ENCODE results near the gene GOLGA6L10. TPM values are rescaled to one million over a fixed set of nuclear protein-coding genes. Genes with fewer than 3 reads are reported as not detected.
A peak's percentile ranks its signal among the peaks of the same experiment; 100 is the strongest.
"Not testable (repeated sequence)": the region's sequence is repeated elsewhere in the genome, so short reads cannot be mapped to it uniquely, and the experiment has no call there.

The GOLGA6L10 gene
- 0.18 and 2.0 TPM in 2 replicates for total RNA-seq (2014; rRNA removed; shearing (Covaris generic); ENCODE audit: low replicate concordance)

GRCh38 chr15:82349375-82349774 is at the start of gene GOLGA6L10:
Gene GOLGA6L10 (minus strand): TSS chr15:82349475. CDS start chr15:82349375, 100 bp downstream.
- not testable (repeated sequence) for H4K20me1 ChIP-seq (ENCODE audit: insufficient read depth, low read depth, low read length); H3K9ac ChIP-seq (ENCODE audit: low read length); H3K4me3 ChIP-seq (ENCODE audit: low read length); H2AFZ ChIP-seq (ENCODE audit: low read length); H3K4me1 ChIP-seq (ENCODE audit: low read length); H3K27me3 ChIP-seq (ENCODE audit: low read length); DNase-seq; H3K9me2 ChIP-seq (replicated peaks; ENCODE audit: insufficient read depth, low read length); H3K9me3 ChIP-seq (ENCODE audit: low read length); H3K36me3 ChIP-seq (ENCODE audit: insufficient read depth, low read length); H3K27ac ChIP-seq (ENCODE audit: low read length); H3K4me2 ChIP-seq (ENCODE audit: low read depth, low read length, poor library complexity, severe bottlenecking); H3K79me2 ChIP-seq (ENCODE audit: low read length)

- H3K27me3 ChIP-seq (ENCODE audit: low read length), result no peaks in the 10 kb centered on the region
- H3K36me3 ChIP-seq (ENCODE audit: insufficient read depth, low read length), result no peaks in the 10 kb centered on the region
- no peaks in the 10 kb centered on the region for H3K9me3 ChIP-seq (ENCODE audit: low read length)
- DNase-seq, result no peak
- peak overlapping the region; percentile 52 for H3K4me2 ChIP-seq (ENCODE audit: low read depth, low read length, poor library complexity, severe bottlenecking)
- peak overlapping the region; percentile 39 for H3K27ac ChIP-seq (ENCODE audit: low read length)
- no peak overlapping the region for H2AFZ ChIP-seq (ENCODE audit: low read length)
- H3K9me2 ChIP-seq (replicated peaks; ENCODE audit: insufficient read depth, low read length), result no peaks in the 10 kb centered on the region
- no peaks in the 10 kb centered on the region for H3K79me2 ChIP-seq (ENCODE audit: low read length)
- H3K4me3 ChIP-seq (ENCODE audit: low read length), result no peak overlapping the region
- no peaks in the 10 kb centered on the region for H4K20me1 ChIP-seq (ENCODE audit: insufficient read depth, low read depth, low read length)
- H3K9ac ChIP-seq (ENCODE audit: low read length), result peak overlapping the region; percentile 8; the same call in 1 of the 2 replicates
- peaks cover 13% of the 10 kb centered on the region for H3K4me1 ChIP-seq (ENCODE audit: low read length)
Measured at GRCh38 chr15:82398785-82399184, 49.5 kb upstream of the GOLGA6L10 start.

GRCh38 chr15:82397817-82398216 is 48.5 kb upstream of the GOLGA6L10 start:
- Histone ChIP-seq H3K4me2 (ENCODE audit: low read depth, low read length, poor library complexity, severe bottlenecking) (no peak overlapping the region), H3K9me2 (replicated peaks; ENCODE audit: insufficient read depth, low read length) (no peaks in the 10 kb centered on the region), H3K27ac (ENCODE audit: low read length) (no peak overlapping the region), H4K20me1 (ENCODE audit: insufficient read depth, low read depth, low read length) (no peaks in the 10 kb centered on the region), H3K9ac (ENCODE audit: low read length) (no peak overlapping the region), H3K79me2 (ENCODE audit: low read length) (no peaks in the 10 kb centered on the region), H3K9me3 (ENCODE audit: low read length) (no peaks in the 10 kb centered on the region), H3K27me3 (ENCODE audit: low read length) (no peaks in the 10 kb centered on the region), H3K4me3 (ENCODE audit: low read length) (no peak overlapping the region), H2AFZ (ENCODE audit: low read length) (no peak overlapping the region), H3K4me1 (ENCODE audit: low read length) (peaks cover 13% of the 10 kb centered on the region), H3K36me3 (ENCODE audit: insufficient read depth, low read length) (no peaks in the 10 kb centered on the region)
- DNase-seq, result no peak

- not testable (repeated sequence) for H3K9ac ChIP-seq (ENCODE audit: low read length); DNase-seq; H3K9me3 ChIP-seq (ENCODE audit: low read length); H3K4me2 ChIP-seq (ENCODE audit: low read depth, low read length, poor library complexity, severe bottlenecking); H3K9me2 ChIP-seq (replicated peaks; ENCODE audit: insufficient read depth, low read length); H3K36me3 ChIP-seq (ENCODE audit: insufficient read depth, low read length); H3K79me2 ChIP-seq (ENCODE audit: low read length); H2AFZ ChIP-seq (ENCODE audit: low read length); H3K27me3 ChIP-seq (ENCODE audit: low read length); H3K4me3 ChIP-seq (ENCODE audit: low read length); H3K27ac ChIP-seq (ENCODE audit: low read length); H4K20me1 ChIP-seq (ENCODE audit: insufficient read depth, low read depth, low read length)
- H3K4me1 ChIP-seq (ENCODE audit: low read length), result peaks cover 13% of the 10 kb centered on the region
Measured at GRCh38 chr15:82395788-82396187, 46.5 kb upstream of the GOLGA6L10 start.

- peaks cover under 1% of the 10 kb centered on the region for H3K4me1 ChIP-seq (ENCODE audit: low read length)
- no peak overlapping the region for H3K9ac ChIP-seq (ENCODE audit: low read length)
- no peaks in the 10 kb centered on the region for H3K27me3 ChIP-seq (ENCODE audit: low read length)
- no peak for DNase-seq
- no peak overlapping the region for H3K4me2 ChIP-seq (ENCODE audit: low read depth, low read length, poor library complexity, severe bottlenecking)
- H3K9me2 ChIP-seq (replicated peaks; ENCODE audit: insufficient read depth, low read length), result no peaks in the 10 kb centered on the region
- H4K20me1 ChIP-seq (ENCODE audit: insufficient read depth, low read depth, low read length), result no peaks in the 10 kb centered on the region
- no peak overlapping the region for H2AFZ ChIP-seq (ENCODE audit: low read length)
- no peaks in the 10 kb centered on the region for H3K9me3 ChIP-seq (ENCODE audit: low read length)
- no peaks in the 10 kb centered on the region for H3K79me2 ChIP-seq (ENCODE audit: low read length)
- H3K36me3 ChIP-seq (ENCODE audit: insufficient read depth, low read length), result no peaks in the 10 kb centered on the region
- H3K4me3 ChIP-seq (ENCODE audit: low read length), result no peak overlapping the region
- H3K27ac ChIP-seq (ENCODE audit: low read length), result no peak overlapping the region
Measured at GRCh38 chr15:82393671-82394070, 44.4 kb upstream of the GOLGA6L10 start.

GRCh38 chr15:82392077-82392476 is 42.8 kb upstream of the GOLGA6L10 start:
- not testable (repeated sequence) for H3K9ac ChIP-seq (ENCODE audit: low read length); H3K4me1 ChIP-seq (ENCODE audit: low read length); H3K27me3 ChIP-seq (ENCODE audit: low read length)

GRCh38 chr15:82390152-82390551 is 40.9 kb upstream of the GOLGA6L10 start:
- not testable (repeated sequence) for H3K4me3 ChIP-seq (ENCODE audit: low read length); H3K9me3 ChIP-seq (ENCODE audit: low read length); H3K36me3 ChIP-seq (ENCODE audit: insufficient read depth, low read length); H3K9ac ChIP-seq (ENCODE audit: low read length); H3K27me3 ChIP-seq (ENCODE audit: low read length); H4K20me1 ChIP-seq (ENCODE audit: insufficient read depth, low read depth, low read length); H2AFZ ChIP-seq (ENCODE audit: low read length); H3K4me1 ChIP-seq (ENCODE audit: low read length); H3K4me2 ChIP-seq (ENCODE audit: low read depth, low read length, poor library complexity, severe bottlenecking); H3K27ac ChIP-seq (ENCODE audit: low read length); H3K9me2 ChIP-seq (replicated peaks; ENCODE audit: insufficient read depth, low read length); H3K79me2 ChIP-seq (ENCODE audit: low read length); DNase-seq

More at GRCh38 chr15:82392077-82392476, 42.8 kb upstream of the GOLGA6L10 start:
- not testable (repeated sequence) for H3K9me2 ChIP-seq (replicated peaks; ENCODE audit: insufficient read depth, low read length); H4K20me1 ChIP-seq (ENCODE audit: insufficient read depth, low read depth, low read length); H3K4me2 ChIP-seq (ENCODE audit: low read depth, low read length, poor library complexity, severe bottlenecking); H3K9me3 ChIP-seq (ENCODE audit: low read length); H3K27ac ChIP-seq (ENCODE audit: low read length); DNase-seq; H3K4me3 ChIP-seq (ENCODE audit: low read length); H2AFZ ChIP-seq (ENCODE audit: low read length); H3K79me2 ChIP-seq (ENCODE audit: low read length); H3K36me3 ChIP-seq (ENCODE audit: insufficient read depth, low read length)

GRCh38 chr15:82387209-82387608 is 37.9 kb upstream of the GOLGA6L10 start:
- not testable (repeated sequence) for H3K27ac ChIP-seq (ENCODE audit: low read length); H3K36me3 ChIP-seq (ENCODE audit: insufficient read depth, low read length); H3K9me3 ChIP-seq (ENCODE audit: low read length); H4K20me1 ChIP-seq (ENCODE audit: insufficient read depth, low read depth, low read length); H3K4me1 ChIP-seq (ENCODE audit: low read length); H3K4me2 ChIP-seq (ENCODE audit: low read depth, low read length, poor library complexity, severe bottlenecking); H3K27me3 ChIP-seq (ENCODE audit: low read length); H2AFZ ChIP-seq (ENCODE audit: low read length); DNase-seq; H3K9me2 ChIP-seq (replicated peaks; ENCODE audit: insufficient read depth, low read length); H3K9ac ChIP-seq (ENCODE audit: low read length); H3K4me3 ChIP-seq (ENCODE audit: low read length); H3K79me2 ChIP-seq (ENCODE audit: low read length)

Measured in Karpas-422 (cell line).